A673 (cell line): ENCODE data around the gene VPS4A. TPM values are rescaled to one million over a fixed set of nuclear protein-coding genes. Genes with fewer than 3 reads are reported as not detected.

Experiments
- BruUV-seq: library from RNA; stranded (reverse); fragments of 400-500 nt; replicated peaks from 2 replicates; lab custom pipeline; 2021; lab: Mats Ljungman, UMichigan
- CTCF ChIA-PET: fragments of 300-600 bp; sonication (Branson Sonifier 250); formaldehyde crosslinking; loops from one replicate; lab custom pipeline; 2022; ENCODE audit warnings: antibody characterized with exemption; lab: Charles Lee
- POLR2A ChIA-PET: fragments of 300-600 bp; sonication (Branson Sonifier 250); formaldehyde crosslinking; loops from one replicate; lab custom pipeline; 2022; ENCODE audit warnings: antibody characterized with exemption; ENCODE audit not compliant: low non-redundant PET; lab: Charles Lee
- DNase-seq: peaks from one replicate; pipeline ENCODE4 v3.0.0-alpha.2; 2015; ENCODE audit warnings: low spot score
- H3K27ac ChIP-seq: fragments of 200-600 bp; sonication (generic); 2 replicates; pipeline ENCODE4 v1.5.1; 2016; ENCODE audit warnings: mixed run types, low read depth, mild to moderate bottlenecking, mixed read lengths, antibody characterized with exemption, low read length; ENCODE audit not compliant: poor library complexity, severe bottlenecking
- H3K27me3 ChIP-seq: fragments of 200-600 bp; sonication (generic); replicated peaks from 2 replicates; pipeline ENCODE4 v1.6.1; 2017; ENCODE audit warnings: mixed run types, low read depth, mild to moderate bottlenecking, mixed read lengths, antibody characterized with exemption, low read length; ENCODE audit not compliant: insufficient read depth, poor library complexity
- H3K36me3 ChIP-seq: fragments of 200-600 bp; sonication (generic); 2 replicates; pipeline ENCODE4 v1.6.1; 2016; ENCODE audit warnings: mixed run types, mild to moderate bottlenecking, mixed read lengths, antibody characterized with exemption, low read length; ENCODE audit not compliant: insufficient read depth, poor library complexity, severe bottlenecking
- H3K4me1 ChIP-seq: fragments of 200-600 bp; sonication (generic); 2 replicates; pipeline ENCODE4 v1.6.1; 2017; ENCODE audit warnings: mixed run types, mild to moderate bottlenecking, mixed read lengths, antibody characterized with exemption, low read length; ENCODE audit not compliant: insufficient read depth, poor library complexity, severe bottlenecking
- H3K4me3 ChIP-seq: fragments of 200-600 bp; sonication (generic); 2 replicates; pipeline ENCODE4 v1.5.1; 2016; ENCODE audit warnings: low read depth, mixed run types, mild to moderate bottlenecking, mixed read lengths, low read length; ENCODE audit not compliant: poor library complexity, severe bottlenecking
- H3K9me3 ChIP-seq: fragments of 200-600 bp; sonication (generic); 2 replicates; pipeline ENCODE4 v1.6.1; 2016; ENCODE audit warnings: mixed run types, low read depth, mild to moderate bottlenecking, mixed read lengths, antibody characterized with exemption, low read length; ENCODE audit not compliant: poor library complexity, severe bottlenecking
- EZH2 ChIP-seq: fragments of 200-600 bp; sonication (generic); IDR thresholded peaks from 2 replicates; pipeline ENCODE4 v1.6.1; 2017; ENCODE audit warnings: borderline replicate concordance, low read depth, mild to moderate bottlenecking, mixed read lengths, antibody characterized with exemption, low read length; ENCODE audit not compliant: poor library complexity, severe bottlenecking
- intact Hi-C: fragments of 100-400 bp; cut with micrococcal nuclease; formaldehyde crosslinking; loops from one replicate; pipeline ENCODE4 v1.10.0; 2022; ENCODE audit not compliant: unreplicated experiment
- total RNA-seq: library from RNA; stranded (reverse); gene quantifications from 2 replicates; pipeline ENCODE4 v1.2.3, GENCODE V29; 2021
- TF ChIP-seq, protein P1 (sequence below): fragments of 300-800, 200-600 bp; sonication (generic); conservative IDR thresholded peaks from 2 replicates; pipeline ENCODE4 v1.5.1; 2017; ENCODE audit warnings: low read depth, mild to moderate bottlenecking, antibody characterized with exemption, low read length, moderate library complexity, mixed read lengths

The VPS4A gene
- total RNA-seq, 1 experiment from 2014 or later = 50.4 TPM

DNA sequence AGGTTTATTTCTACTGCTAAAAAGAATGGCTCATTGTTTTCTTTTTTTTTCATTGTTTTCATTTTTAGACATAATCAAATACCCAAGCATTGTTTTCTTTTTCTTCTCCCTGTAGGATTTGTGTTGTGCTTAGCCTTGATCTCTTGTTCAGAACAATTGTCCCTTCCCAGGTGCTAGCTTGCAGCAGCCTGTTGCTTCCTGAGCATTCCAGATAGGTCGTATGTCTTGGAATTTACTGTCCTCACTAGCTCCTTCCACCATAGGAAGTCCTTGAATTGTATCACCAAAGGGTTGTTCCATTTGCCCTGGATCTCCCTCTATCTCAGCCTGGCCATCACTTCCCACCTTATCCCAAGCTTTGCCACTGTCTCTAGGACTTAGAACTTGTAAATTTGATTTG is 10.0 kb upstream of the VPS4A start:
- no peak for DNase-seq
- Histone ChIP-seq H3K27me3 (no peaks in the 10 kb centered on the region), H3K36me3 (peaks cover 28% of the 10 kb centered on the region), H3K9me3 (no peaks in the 10 kb centered on the region), H3K4me3 (no peak overlapping the region), H3K4me1 (no peaks in the 10 kb centered on the region), H3K27ac (no peak overlapping the region)
- TF ChIP-seq, protein P1, sequence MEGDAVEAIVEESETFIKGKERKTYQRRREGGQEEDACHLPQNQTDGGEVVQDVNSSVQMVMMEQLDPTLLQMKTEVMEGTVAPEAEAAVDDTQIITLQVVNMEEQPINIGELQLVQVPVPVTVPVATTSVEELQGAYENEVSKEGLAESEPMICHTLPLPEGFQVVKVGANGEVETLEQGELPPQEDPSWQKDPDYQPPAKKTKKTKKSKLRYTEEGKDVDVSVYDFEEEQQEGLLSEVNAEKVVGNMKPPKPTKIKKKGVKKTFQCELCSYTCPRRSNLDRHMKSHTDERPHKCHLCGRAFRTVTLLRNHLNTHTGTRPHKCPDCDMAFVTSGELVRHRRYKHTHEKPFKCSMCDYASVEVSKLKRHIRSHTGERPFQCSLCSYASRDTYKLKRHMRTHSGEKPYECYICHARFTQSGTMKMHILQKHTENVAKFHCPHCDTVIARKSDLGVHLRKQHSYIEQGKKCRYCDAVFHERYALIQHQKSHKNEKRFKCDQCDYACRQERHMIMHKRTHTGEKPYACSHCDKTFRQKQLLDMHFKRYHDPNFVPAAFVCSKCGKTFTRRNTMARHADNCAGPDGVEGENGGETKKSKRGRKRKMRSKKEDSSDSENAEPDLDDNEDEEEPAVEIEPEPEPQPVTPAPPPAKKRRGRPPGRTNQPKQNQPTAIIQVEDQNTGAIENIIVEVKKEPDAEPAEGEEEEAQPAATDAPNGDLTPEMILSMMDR = no peak
- TF ChIP-seq EZH2 = no peak
- no TSS peak for BruUV-seq
- ChIA-PET CTCF (no interaction called here), POLR2A (no interaction called here)
- intact Hi-C loops = no loop called here

DNA sequence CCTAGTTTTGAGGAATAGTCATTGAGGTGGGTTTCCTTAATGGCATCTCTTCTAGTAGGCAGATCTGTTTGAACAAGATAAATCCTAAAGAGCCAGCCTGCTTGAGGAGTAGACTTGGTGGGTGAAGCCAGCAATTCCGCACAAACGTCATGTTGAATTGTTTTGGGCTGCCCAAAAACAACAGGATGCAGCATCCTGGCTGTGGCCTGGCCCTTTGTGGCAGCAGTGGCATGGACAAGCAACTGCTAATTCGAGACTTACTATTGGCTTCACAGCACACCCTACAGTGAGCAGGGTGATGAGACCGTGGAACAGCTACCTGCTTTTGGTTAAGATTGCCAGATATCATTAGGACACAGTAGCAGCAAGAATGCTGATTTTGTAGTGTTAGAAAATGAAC is 9.3 kb upstream of the VPS4A start:
- CTCF ChIA-PET = no interaction called here
- POLR2A ChIA-PET = no interaction called here
- TF ChIP-seq EZH2 = no peak
- TF ChIP-seq, protein P1 = no peak
- Histone ChIP-seq H3K36me3 (peaks cover 28% of the 10 kb centered on the region), H3K27ac (no peak overlapping the region), H3K4me3 (no peak overlapping the region), H3K9me3 (no peaks in the 10 kb centered on the region), H3K4me1 (no peaks in the 10 kb centered on the region), H3K27me3 (no peaks in the 10 kb centered on the region)
- TSS peak; percentile 17 for BruUV-seq
- intact Hi-C loops = no loop called here
- no peak for DNase-seq

DNA sequence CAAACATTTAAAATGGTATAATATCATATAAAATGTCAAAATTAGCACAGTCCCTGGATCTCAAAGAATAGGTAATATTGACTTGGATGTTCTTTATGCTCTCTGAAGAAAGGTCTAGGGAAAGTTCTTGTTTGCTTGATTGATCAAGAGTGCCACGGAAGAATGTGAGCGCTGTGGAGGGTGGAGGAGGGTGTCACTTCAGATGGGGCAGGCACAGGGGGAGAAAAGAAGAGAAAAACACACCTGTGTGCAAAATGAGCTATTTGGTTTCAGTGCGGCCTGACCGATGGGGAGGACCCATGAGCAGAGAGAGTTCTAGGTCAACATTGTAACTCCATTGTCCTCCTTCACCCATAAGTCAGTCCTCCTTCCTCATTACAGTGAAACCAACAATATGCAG is 8.8 kb upstream of the VPS4A start:
- DNase-seq = no peak
- peaks cover 28% of the 10 kb centered on the region for H3K36me3 ChIP-seq
- POLR2A ChIA-PET = no interaction called here
- no peak for TF ChIP-seq EZH2
- TF ChIP-seq, protein P1 = no peak
- no TSS peak for BruUV-seq
- no peaks in the 10 kb centered on the region for H3K4me1 ChIP-seq
- no peak overlapping the region for H3K27ac ChIP-seq
- no peak overlapping the region for H3K4me3 ChIP-seq
- intact Hi-C loops = no loop called here
- no peaks in the 10 kb centered on the region for H3K27me3 ChIP-seq
- H3K9me3 ChIP-seq = no peaks in the 10 kb centered on the region
- CTCF ChIA-PET = no interaction called here
